Astrocyte of the spinal cord (primary cell): ENCODE results near the gene MYRIP.

Source experiments
- DNase-seq: peaks from one replicate; pipeline ENCODE4 v3.0.0; 2011; ENCODE audit warnings: low read depth, low spot score
- H3K4me3 ChIP-seq: 2 replicates; pipeline ENCODE4 v1.5.1; 2011; ENCODE audit warnings: low read depth, mild to moderate bottlenecking, low read length, moderate library complexity
- in situ Hi-C: cut with HindIII; loops from 2 replicates; pipeline ENCODE4 v1.10.0; 2017; ENCODE audit warnings: low sequenced_read_pairs
- TF ChIP-seq, protein P1 (sequence below): IDR thresholded peaks from 2 replicates; pipeline ENCODE4 v1.5.1; 2012; ENCODE audit warnings: low read depth, mild to moderate bottlenecking, low read length, inconsistent platforms

MYRIP gene

DNA sequence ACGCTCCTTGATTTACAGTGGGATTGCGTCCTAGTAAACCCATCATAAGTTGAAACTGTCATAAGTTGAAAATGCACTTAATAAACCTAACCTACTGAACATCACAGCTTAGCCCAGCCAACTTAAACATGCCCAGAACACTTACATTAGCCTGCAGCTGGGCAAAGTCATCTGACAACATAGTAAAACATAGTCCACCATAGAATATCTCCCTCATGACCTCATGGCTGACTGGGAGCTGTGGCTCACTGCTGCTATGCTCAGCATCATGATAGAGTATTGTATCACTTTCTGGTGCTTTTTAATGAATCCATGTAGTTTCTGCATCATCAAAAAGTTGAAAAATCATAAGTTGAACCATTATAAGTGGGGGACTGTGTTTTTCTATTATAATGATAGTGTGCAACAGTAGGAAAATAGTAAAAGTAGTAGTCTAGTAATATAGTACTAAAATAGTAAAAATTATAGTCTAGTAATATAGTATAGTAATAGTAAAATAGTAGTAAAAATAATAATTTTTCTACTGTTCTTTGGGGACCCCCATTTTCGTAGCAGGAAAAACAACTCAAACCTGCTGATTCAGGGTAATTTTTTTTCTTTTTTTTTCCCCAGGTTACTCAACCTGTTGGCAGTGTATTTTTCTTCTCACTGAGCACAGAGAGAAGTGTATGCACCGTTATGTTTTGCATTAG lies 233.5 kb downstream of the MYRIP start:
- in situ Hi-C loops = no loop called here
- TF ChIP-seq, protein P1, sequence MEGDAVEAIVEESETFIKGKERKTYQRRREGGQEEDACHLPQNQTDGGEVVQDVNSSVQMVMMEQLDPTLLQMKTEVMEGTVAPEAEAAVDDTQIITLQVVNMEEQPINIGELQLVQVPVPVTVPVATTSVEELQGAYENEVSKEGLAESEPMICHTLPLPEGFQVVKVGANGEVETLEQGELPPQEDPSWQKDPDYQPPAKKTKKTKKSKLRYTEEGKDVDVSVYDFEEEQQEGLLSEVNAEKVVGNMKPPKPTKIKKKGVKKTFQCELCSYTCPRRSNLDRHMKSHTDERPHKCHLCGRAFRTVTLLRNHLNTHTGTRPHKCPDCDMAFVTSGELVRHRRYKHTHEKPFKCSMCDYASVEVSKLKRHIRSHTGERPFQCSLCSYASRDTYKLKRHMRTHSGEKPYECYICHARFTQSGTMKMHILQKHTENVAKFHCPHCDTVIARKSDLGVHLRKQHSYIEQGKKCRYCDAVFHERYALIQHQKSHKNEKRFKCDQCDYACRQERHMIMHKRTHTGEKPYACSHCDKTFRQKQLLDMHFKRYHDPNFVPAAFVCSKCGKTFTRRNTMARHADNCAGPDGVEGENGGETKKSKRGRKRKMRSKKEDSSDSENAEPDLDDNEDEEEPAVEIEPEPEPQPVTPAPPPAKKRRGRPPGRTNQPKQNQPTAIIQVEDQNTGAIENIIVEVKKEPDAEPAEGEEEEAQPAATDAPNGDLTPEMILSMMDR = no peak
- no peak overlapping the region for H3K4me3 ChIP-seq
- DNase-seq = peak; percentile 13

DNA sequence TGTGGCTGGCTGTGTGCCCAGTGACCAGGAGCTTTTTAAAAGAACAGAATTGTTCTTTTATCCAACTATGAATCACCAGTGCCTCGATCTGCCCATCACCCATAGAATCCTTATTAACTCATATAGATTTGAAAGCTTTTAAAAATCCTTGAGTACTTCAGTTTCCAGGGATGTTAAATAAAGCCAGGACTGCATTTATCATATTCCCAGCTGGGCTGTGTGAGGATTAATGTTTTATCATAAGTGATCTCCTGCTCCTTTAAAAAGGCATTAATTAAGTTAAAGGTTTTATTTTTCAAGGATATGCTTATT lies 234.0 kb downstream of the MYRIP start:
- H3K4me3 ChIP-seq = no peak overlapping the region
- TF ChIP-seq, protein P1 = no peak
- peak; percentile 69 for DNase-seq
- in situ Hi-C loops = no loop called here

DNA sequence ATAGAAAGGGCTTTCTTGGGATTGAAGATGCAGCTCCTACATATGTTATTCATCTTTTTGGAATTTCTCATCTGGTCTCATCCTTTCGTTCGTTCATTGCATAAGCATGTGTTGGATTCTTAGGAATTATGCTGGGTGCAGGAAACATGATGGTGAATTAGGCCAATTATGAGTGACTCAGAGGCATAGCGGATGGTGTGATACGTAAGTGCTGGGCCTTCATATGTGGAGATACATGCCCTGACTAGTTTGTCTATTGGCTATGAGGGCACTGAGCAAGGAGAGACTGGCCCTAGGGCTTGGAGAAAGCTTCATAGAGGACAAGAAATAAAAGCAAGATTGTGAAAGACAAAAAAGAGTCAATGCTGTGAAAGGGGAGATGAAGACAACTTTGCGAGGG lies 235.1 kb downstream of the MYRIP start:
- in situ Hi-C loops = no loop called here
- TF ChIP-seq, protein P1 = no peak
- peak; percentile 38 for DNase-seq
- no peak overlapping the region for H3K4me3 ChIP-seq

DNA sequence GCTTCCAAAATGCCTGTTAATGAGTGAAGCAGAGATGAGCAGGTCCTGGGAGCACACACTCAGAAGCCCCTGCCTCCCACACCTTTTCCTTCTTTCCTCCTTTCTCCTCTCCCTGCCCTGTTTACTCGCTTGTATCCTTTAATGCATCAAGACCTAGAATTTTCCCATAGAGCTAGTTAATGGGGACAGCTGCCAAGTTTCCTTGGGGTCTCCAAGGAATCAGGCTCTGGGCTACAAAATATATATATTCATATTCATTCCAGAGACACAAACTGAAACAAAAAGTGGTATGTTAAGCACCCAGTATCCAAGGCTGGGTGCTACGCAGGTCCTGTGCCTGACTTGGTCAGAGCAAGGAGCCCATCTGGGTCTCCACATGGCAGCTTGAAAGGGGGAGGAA lies 235.6 kb downstream of the MYRIP start:
- in situ Hi-C loops = no loop called here
- H3K4me3 ChIP-seq = no peak overlapping the region
- no peak for DNase-seq
- TF ChIP-seq, protein P1 = no peak

DNA sequence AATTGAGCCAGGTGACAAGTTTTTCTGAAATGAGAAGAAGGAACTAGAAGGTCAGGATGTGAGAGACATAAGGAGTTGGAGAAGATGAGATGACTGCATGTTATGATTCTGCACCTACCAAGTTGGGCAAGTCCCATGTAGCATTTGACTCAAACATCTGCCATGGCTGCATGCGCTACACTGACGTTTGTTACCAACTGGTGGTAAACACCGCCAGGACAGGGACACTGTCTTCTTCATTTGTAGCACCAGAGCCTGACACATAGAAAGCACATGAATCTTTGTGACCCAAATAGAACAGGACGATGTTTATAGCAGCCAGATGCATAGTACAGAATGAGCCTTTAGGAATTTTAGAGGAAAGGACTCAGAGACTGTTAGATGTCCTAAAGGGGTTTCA lies 236.7 kb downstream of the MYRIP start:
- TF ChIP-seq, protein P1 = no peak
- no peak for DNase-seq
- H3K4me3 ChIP-seq = no peak overlapping the region
- in situ Hi-C loops = no loop called here

DNA sequence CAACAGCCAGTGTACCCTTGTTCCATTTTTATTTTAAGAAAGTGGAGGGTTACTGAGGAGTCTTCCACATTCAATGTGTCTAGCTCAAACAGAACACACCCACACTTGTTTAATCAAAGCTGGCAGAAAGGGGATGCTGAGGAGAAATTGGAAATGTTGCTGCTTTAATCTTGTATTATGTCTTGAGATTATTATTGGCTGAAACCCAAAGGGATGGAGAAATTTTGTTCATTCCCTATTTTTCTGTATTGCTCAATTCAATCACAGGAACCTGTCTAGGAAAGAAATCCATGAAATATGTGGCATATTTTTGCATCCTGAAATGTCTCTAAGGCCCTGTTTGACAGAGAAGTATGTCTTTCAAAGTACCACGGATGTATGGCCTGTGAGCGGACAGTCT lies 238.0 kb downstream of the MYRIP start:
- in situ Hi-C loops = no loop called here
- TF ChIP-seq, protein P1 = no peak
- no peak for DNase-seq
- H3K4me3 ChIP-seq = no peak overlapping the region

DNA sequence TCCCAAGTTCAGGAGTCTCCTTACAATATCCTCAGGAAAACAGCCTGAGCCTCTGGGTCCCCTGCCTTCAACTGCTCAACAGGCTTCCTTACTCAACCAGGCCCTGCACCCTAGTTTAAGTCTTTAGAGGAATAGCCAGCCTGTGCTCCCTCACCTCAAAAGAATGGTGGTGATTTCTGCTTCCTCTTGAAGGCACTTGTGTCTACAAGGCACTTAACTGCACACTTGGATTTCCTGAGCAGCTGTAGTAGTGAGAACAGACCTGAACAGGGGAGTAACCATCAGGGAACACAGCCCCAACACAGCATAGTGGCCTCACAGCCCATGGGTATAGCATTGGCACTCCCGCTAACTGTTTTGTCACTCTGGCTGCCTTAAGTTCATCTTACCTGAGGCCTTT lies 244.3 kb downstream of the MYRIP start:
- DNase-seq = no peak
- TF ChIP-seq, protein P1 = no peak
- H3K4me3 ChIP-seq = no peak overlapping the region
- in situ Hi-C loops = no loop called here
